Peyer's patch (tissue), 4 donors: Measurements from ENCODE around the gene NDUFS4.

Source experiments
- POLR2A ChIP-seq, 2 donors: fragments of 450-650 bp; IDR thresholded peaks; one replicate each; pipeline ENCODE4 v1.5.1; 2017; ENCODE audit warnings: antibody characterized with exemption in 2 of 2, mild to moderate bottlenecking in 2 of 2, moderate library complexity in 2 of 2
- TF ChIP-seq, protein P1 (sequence below), 6 experiments: fragments of 450-650 bp in 4 of 6; fragments of 200-600 bp in 2 of 6; sonication (generic) in 1 of 6; IDR thresholded peaks; one replicate each; pipeline ENCODE4 v1.5.1; 2017 to 2019; ENCODE audit warnings: antibody characterized with exemption in 6 of 6, mild to moderate bottlenecking in 3 of 6, moderate library complexity in 1 of 6

DNA sequence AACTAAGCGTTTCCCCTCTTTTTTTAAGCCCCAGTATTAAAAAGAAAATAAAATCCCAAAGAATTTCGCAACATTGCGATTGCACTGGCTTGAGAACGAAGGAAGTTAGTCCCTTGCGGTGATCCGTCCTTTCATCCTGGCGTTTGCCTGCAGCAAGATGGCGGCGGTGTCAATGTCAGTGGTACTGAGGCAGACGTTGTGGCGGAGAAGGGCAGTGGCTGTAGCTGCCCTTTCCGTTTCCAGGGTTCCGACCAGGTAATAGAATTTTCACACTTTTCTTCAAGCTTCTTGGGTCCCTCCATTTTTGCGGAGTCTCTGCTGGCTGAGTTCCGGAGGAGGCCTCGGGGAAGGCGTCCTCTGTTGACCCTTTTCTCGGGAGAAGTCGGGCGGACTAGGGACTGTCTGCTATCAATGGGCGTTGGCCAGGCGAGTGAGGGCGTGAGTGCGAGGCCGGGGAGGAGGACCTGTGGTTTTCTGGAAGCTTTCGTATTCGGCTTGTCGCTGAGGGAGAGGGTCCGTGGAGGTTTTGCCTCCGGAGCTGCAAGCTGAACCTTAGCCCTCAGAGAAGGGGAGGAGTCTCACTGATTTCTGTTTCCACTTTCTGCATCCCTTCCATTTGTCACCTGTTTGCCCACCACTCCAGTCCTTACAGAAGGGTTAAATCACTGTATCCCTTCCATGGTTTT is at the start of gene NDUFS4:
- TF ChIP-seq, protein P1, sequence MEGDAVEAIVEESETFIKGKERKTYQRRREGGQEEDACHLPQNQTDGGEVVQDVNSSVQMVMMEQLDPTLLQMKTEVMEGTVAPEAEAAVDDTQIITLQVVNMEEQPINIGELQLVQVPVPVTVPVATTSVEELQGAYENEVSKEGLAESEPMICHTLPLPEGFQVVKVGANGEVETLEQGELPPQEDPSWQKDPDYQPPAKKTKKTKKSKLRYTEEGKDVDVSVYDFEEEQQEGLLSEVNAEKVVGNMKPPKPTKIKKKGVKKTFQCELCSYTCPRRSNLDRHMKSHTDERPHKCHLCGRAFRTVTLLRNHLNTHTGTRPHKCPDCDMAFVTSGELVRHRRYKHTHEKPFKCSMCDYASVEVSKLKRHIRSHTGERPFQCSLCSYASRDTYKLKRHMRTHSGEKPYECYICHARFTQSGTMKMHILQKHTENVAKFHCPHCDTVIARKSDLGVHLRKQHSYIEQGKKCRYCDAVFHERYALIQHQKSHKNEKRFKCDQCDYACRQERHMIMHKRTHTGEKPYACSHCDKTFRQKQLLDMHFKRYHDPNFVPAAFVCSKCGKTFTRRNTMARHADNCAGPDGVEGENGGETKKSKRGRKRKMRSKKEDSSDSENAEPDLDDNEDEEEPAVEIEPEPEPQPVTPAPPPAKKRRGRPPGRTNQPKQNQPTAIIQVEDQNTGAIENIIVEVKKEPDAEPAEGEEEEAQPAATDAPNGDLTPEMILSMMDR (IDR thresholded peaks at IDR 0.05) = no peak
- peak; percentile 41 to 60 for TF ChIP-seq POLR2A (IDR thresholded peaks at IDR 0.05)
